GM19468 (cell line): Measurements from ENCODE around the gene HLX.

Source experiments
- ATAC-seq: cut with Tn5 transposase; IDR thresholded peaks from one replicate; pipeline ENCODE4 v1.9.1; 2021; ENCODE audit warnings: mild to moderate bottlenecking, moderate library complexity, moderate number of reproducible peaks; ENCODE audit not compliant: unreplicated experiment; ENCODE audit errors: extremely low read depth

The HLX gene

DNA sequence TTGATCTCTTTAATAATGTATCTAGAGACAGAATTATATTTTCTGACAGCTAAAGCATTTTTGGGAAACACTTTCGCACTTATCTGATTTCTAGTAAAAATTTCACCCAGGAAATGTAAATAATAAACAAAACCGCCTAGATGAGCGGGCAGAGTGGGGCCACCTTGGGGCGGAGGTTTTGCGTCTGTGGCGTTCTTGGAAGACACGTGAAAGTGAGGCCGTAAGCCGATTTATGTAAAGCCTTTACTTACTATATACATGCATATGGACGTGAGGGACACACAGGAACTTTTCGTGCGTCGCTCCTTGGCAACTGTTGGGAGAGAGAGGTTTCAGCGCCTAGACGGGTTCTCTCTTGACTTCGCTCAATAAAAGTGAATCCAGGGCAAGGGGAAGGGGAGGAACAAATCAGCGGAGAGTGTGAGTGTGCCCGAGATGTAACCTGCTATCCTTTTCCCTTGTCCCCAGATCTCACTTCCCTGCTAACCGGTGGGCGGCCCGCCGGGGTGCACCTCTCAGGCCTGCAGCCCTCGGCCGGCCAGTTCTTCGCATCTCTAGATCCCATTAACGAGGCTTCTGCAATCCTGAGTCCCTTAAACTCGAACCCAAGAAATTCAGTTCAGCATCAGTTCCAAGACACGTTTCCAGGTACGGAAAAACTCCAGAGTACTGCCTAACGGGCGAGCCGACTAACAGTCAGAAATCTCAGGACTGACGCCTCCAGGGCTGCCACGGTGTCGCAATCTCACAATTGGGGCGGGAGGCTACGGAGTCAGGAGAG, 1.7 kb downstream of the HLX start:
- no peak for ATAC-seq

DNA sequence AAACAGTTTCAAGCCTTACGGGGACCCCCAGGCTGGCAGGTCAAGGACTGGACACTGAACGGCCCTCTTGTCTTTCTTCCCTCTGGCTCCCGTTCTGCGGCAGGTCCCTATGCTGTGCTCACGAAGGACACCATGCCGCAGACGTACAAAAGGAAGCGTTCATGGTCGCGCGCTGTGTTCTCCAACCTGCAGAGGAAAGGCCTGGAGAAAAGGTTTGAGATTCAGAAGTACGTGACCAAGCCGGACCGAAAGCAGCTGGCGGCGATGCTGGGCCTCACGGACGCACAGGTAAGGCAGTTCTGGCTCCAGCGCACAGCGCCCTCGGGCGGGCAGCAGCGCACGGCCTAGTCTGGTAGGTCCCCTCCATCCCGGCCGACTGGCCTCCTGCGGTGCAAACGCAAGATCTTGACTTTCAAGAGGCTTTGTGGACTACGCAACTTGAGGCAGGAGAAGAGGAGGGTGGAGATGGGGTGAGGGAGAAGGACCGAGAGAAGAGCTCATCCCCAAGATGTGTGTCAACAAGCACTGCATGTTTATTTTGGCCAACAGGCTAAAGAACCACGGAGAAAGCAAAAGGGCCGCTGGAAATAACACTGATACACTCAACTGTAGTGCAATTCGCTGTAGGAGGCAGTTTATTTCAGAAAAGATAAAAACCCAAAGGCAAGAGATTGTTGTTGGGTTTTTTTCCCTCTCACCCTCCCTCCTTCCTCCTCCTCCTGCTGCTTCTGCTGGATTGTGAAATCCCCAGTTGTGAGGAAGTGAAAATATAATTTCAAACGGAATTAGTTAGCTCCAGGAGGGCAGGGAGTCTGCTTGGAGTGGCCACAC, 3.0 kb downstream of the HLX start:
- ATAC-seq: no peak

DNA sequence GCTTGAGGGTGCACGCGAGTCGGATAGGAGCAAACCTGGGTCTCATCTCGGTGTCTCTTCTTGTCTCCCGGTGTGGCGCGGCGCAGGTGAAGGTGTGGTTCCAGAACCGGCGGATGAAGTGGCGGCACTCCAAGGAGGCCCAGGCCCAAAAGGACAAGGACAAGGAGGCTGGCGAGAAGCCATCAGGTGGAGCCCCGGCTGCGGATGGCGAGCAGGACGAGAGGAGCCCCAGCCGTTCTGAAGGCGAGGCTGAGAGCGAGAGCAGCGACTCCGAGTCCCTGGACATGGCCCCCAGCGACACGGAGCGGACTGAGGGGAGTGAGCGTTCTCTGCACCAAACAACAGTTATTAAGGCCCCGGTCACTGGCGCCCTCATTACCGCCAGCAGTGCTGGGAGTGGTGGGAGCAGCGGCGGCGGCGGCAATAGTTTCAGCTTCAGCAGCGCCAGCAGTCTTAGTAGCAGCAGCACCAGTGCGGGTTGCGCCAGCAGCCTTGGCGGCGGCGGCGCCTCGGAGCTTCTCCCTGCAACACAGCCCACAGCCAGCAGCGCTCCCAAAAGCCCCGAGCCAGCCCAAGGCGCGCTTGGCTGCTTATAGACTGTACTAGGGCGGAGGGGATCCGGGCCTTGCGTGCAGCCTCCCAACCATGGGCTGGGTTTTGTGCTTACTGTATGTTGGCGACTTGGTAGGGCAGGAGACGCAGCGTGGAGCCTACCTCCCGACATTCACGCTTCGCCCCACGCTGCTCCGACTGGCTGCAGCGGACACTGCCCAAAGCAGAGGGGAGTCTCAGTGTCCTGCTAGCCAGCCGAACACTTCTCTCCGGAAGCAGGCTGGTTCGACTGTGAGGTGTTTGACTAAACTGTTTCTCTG, 5.1 kb downstream of the HLX start:
- no peak for ATAC-seq

GRCh38 chr1:220884981-220885918, 6.0 kb downstream of the HLX start:
- no peak for ATAC-seq

GRCh38 chr1:220885971-220886370, 6.7 kb downstream of the HLX start:
- ATAC-seq: no peak

DNA sequence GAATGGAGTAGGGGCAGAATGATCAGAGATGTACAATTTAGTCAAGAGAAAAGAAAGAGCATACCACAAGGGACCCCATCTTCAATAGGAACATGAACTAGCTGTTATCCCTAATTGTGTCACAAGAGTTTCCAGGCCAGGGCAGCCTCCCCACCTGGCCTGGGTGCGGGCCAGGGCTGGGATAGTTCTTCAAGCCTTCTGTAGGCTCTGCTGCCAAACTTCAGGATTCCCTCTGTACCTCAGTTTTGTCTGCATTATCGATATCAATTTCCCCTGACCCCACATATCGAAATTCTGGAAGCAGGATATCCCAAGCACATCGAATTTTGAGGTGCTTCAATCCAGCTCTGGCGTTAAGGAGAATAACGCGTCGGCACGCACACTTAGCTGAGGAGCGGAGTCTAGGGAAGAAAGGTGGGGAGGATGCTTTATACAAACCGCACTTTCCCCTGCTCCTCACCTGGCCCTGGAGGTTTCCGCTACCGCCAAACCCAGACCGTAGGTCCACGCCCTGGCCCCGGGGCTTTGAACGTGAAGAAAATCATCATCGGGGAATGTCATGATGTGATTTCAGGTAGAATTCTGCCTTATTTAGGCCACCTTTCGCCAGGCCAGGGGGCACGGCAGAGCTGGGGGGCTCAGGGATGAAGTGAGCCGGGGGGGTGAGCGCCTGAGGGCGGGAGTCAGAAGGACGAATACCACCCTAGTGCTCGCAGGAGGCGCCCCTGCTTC, 7.4 kb downstream of the HLX start:
- no peak for ATAC-seq

GRCh38 chr1:220887202-220887519, 7.9 kb downstream of the HLX start:
- no peak for ATAC-seq

- ATAC-seq: no peak
These were observed 8.5 kb downstream of the HLX start for GRCh38 chr1:220887520-220888416.

- no peak for ATAC-seq
These were observed 9.3 kb downstream of the HLX start for GRCh38 chr1:220888417-220888986.

DNA sequence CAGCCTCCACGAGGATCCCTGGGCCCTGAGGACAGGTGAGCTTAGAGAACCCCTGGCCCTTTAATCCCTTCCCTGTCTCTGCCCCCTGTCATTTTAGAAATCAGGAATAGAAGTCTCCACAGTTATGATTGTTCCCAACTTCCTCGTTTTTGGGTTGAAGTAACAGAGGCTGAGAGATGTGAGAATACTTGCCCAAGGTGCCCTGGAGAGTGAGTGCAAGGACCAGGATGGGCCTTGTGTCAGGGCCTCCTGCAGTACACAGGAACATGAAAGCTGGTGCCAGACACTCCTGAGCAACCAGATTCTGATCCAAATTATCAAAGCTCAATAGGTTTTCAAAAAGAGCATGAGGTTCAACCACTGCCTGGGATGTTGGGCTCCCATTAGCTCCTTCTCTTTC, 10.1 kb downstream of the HLX start:
- no peak for ATAC-seq

DNA sequence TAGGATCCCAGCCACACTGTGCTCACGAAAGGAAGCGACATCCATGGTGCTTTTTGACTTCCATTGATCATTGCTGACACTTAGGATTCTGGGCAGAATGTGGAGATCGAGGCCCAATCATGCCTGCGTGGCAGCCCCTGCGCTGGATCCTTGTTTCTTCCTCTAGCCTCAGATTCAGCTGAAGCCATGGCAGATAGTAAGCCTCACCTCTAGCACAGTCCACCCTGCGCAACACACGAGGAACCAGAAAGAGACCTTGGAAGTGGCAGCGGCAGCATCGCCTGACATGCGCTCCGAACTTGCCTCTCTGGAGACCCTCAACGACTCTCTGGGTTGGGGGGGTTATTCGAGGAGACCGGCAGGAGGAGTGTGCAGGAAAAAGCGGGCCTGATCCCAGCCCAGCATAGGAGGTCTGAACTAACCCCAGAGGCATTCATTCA, 10.6 kb downstream of the HLX start:
- ATAC-seq: no peak

GRCh38 chr1:220890602-220891001, 11.4 kb downstream of the HLX start:
- no peak for ATAC-seq

DNA sequence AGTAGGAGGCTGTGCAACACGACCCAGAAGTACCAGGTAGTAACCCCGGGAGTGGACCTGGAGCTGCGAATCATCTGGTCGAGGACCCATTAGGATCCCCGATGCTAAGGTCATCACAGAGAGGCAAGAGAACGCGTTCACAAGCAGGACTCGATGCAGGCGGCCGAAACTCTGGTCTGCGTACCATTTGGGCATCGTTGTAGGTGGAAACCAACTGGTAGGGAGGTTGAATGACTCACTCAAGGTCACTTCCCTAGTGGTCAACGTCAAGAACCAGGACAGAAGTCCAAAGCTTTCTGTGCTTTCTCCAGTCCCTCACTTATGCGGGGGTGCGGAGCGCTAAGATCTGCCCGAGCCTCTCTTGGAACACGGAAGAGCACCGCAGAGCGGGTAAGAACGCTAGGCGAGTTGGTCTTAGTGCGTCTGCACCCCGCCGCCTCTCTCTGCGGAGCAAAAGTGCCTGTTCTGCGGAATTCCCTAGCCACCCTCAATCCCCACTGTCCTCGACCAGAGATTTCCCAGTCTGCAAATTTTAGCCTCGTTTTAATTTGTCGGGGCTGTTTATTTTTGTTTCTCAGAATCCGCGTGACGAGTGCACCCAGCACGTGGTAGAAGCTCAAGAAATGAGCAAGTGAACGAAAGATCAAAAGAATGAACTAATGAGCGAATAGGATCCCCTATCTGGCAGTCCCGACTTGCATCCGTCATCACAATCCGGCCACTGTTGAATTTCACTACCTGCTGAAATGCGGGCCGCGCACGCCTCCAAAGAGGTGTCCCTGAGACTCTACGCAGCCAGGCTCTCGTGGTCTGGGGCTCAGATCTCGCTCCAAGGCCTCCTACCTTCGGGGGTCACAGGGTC, 12.2 kb downstream of the HLX start:
- no peak for ATAC-seq

DNA sequence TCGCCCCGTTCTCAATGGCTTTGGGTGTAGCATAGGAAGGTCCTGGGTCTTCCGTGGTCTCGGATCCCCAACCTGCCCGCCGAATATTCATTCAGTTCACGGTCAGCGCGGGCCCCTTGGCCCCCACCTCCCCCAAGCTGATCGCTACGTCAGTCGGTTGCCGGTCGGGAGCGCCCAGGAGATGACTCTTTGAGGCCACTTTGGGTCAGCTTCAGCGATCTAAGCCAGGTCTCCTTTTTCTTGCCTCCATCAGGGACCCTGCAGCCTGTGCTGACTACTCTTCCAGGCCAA, 12.8 kb downstream of the HLX start:
- ATAC-seq: no peak

- ATAC-seq: no peak
These were observed 13.9 kb downstream of the HLX start for GRCh38 chr1:220892997-220893700.

DNA sequence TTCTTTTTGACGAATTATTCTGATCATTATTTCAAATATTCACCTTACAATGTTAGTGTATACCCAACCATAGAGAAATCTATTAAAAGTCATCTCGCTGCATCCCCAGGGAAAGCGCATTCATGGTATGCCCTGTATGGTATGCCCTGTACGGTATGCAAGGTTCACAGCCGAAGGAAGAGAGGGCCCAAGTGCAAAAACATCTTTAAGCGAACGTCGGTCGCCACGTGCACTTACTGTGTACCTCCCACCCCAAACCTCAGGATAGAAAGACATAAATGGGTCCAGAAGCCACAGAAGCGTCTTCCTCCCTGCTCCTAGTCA, 14.4 kb downstream of the HLX start:
- no peak for ATAC-seq
